Smooth muscle cell (in vitro differentiated cells): Measurements from ENCODE around the gene PWWP2B. TPM values are rescaled to one million over a fixed set of nuclear protein-coding genes. Genes with fewer than 3 reads are reported as not detected.

ENCODE experiments used
- DNase-seq: peaks from one replicate; lab custom pipeline; 2025; ENCODE audit not compliant: unreplicated experiment; lab: John Stamatoyannopoulos, UW
- H2AFZ ChIP-seq: fragments of 200-600 bp; sonication (generic); 2 replicates; pipeline ENCODE4 v1.6.0; 2016; ENCODE audit warnings: antibody characterized with exemption, low read depth, mild to moderate bottlenecking
- H3F3A ChIP-seq: fragments of 200-600 bp; sonication (generic); 2 replicates; pipeline ENCODE4 v1.6.0; 2017; ENCODE audit warnings: antibody characterized with exemption, low read depth
- H3K27ac ChIP-seq: fragments of 200-600 bp; sonication (generic); 2 replicates; pipeline ENCODE4 v1.5.1; 2016; ENCODE audit warnings: low read depth, mild to moderate bottlenecking
- H3K27me3 ChIP-seq: fragments of 200-600 bp; sonication (generic); 2 replicates; pipeline ENCODE4 v1.6.1; 2016; ENCODE audit warnings: low read depth, mild to moderate bottlenecking
- H3K36me3 ChIP-seq: fragments of 200-600 bp; sonication (generic); 2 replicates; pipeline ENCODE4 v1.5.1; 2016; ENCODE audit warnings: low read depth
- H3K4me1 ChIP-seq: fragments of 200-600 bp; sonication (generic); 2 replicates; pipeline ENCODE4 v1.5.1; 2016; ENCODE audit warnings: low read depth
- H3K4me2 ChIP-seq: fragments of 200-600 bp; sonication (generic); 2 replicates; pipeline ENCODE4 v1.6.0; 2016; ENCODE audit warnings: mild to moderate bottlenecking
- H3K4me3 ChIP-seq: fragments of 200-600 bp; sonication (generic); 2 replicates; pipeline ENCODE4 v1.5.1; 2016; ENCODE audit warnings: mild to moderate bottlenecking
- H3K79me2 ChIP-seq: fragments of 200-600 bp; sonication (generic); 2 replicates; pipeline ENCODE4 v1.6.0; 2016; ENCODE audit warnings: low read depth, mild to moderate bottlenecking
- H3K9ac ChIP-seq: fragments of 200-600 bp; sonication (generic); 2 replicates; pipeline ENCODE4 v1.6.0; 2016; ENCODE audit warnings: low read depth
- H3K9me3 ChIP-seq: fragments of 200-600 bp; sonication (generic); replicated peaks from 2 replicates; pipeline ENCODE4 v1.5.1; 2016; ENCODE audit warnings: low read depth
- H4K20me1 ChIP-seq: fragments of 200-600 bp; sonication (generic); 2 replicates; pipeline ENCODE4 v1.6.0; 2016; ENCODE audit warnings: low read depth
- WGBS: methylation state at CpG from one replicate; pipeline ENCODE4 v1.1.7; 2016; ENCODE audit warnings: low lambda C conversion rate; 5-methylcytosine and 5-hydroxymethylcytosine counted together
- polyA plus RNA-seq: library from polyadenylated mRNA; unstranded; fragments of >200 nt; fragmentation: Nextera tagmentation; extraction: Ambion mirVana; gene quantifications from 2 replicates; pipeline ENCODE4 v1.2.1, GENCODE V29; 2016
- total RNA-seq: library from RNA; depleted of rRNA; stranded (reverse); fragments of >200 nt; gene quantifications from 2 replicates; pipeline ENCODE4 v1.2.3, GENCODE V29; 2014
- TF ChIP-seq, protein P1 (sequence below): fragments of 200-600 bp; sonication (generic); IDR thresholded peaks from 2 replicates; pipeline ENCODE4 v1.5.1; 2017; ENCODE audit warnings: borderline replicate concordance, mild to moderate bottlenecking, antibody characterized with exemption; ENCODE audit not compliant: insufficient read depth, poor library complexity, severe bottlenecking

The PWWP2B gene
- total and polyA plus RNA-seq, 2 experiments from 2014 or later = 8.3 to 13.2 TPM

DNA sequence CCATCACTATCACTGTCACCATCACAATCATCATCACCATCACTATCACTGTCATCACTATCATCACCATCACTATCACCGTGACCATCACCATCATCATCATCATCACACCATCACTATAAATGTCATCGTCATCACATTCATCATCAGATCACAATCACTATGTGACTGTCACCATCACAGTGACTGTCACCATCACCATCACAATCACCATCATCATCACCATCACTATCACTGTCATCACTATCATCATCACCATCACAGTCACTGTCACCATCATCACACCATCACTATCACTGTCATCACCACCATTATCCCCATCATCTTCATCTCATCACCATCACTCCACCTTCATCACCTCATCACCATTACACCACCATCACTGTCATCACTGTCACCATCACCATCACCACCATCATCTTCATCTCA lies 31.0 kb downstream of the PWWP2B start:
- H3K36me3 ChIP-seq = no peaks in the 10 kb centered on the region
- TF ChIP-seq, protein P1, sequence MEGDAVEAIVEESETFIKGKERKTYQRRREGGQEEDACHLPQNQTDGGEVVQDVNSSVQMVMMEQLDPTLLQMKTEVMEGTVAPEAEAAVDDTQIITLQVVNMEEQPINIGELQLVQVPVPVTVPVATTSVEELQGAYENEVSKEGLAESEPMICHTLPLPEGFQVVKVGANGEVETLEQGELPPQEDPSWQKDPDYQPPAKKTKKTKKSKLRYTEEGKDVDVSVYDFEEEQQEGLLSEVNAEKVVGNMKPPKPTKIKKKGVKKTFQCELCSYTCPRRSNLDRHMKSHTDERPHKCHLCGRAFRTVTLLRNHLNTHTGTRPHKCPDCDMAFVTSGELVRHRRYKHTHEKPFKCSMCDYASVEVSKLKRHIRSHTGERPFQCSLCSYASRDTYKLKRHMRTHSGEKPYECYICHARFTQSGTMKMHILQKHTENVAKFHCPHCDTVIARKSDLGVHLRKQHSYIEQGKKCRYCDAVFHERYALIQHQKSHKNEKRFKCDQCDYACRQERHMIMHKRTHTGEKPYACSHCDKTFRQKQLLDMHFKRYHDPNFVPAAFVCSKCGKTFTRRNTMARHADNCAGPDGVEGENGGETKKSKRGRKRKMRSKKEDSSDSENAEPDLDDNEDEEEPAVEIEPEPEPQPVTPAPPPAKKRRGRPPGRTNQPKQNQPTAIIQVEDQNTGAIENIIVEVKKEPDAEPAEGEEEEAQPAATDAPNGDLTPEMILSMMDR = no peak
- WGBS = 95% methylated on average over 2 of the region's 2 CpGs
- H3K27me3 ChIP-seq = no peaks in the 10 kb centered on the region
- DNase-seq = no peak
- no peaks in the 10 kb centered on the region for H3F3A ChIP-seq
- H3K9me3 ChIP-seq = no peaks in the 10 kb centered on the region
- H2AFZ ChIP-seq = no peak overlapping the region
- H3K9ac ChIP-seq = no peak overlapping the region
- H3K4me1 ChIP-seq = no peaks in the 10 kb centered on the region
- H3K79me2 ChIP-seq = no peaks in the 10 kb centered on the region
- H3K27ac ChIP-seq = no peak overlapping the region
- no peak overlapping the region for H3K4me2 ChIP-seq
- H4K20me1 ChIP-seq = no peaks in the 10 kb centered on the region
- no peak overlapping the region for H3K4me3 ChIP-seq

DNA sequence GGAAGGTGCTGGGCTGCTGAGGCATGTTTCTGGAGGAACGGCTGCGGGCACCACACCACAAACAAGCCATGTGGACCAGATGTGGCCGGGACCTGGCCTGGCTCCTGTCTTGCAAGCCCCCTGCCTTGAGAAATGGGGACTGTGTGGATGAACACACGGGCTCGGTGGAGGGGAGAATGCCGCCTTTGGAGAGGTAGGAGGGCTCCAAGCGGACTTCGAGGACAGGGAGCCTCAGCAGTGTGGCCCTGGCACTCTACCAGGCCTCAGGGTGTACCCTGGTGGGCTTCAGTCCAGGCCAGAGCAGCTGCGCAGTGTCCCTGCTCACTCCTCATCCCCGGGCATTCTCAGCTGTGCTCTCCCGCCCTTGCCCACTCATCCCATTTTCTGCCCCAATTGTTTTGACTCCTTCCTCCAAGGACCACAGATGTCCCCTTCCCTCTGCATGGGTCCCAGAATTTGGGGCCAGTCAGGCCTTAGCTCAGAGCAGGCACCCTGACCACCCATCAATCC lies 31.5 kb downstream of the PWWP2B start:
- Histone ChIP-seq H3F3A (no peaks in the 10 kb centered on the region), H3K4me1 (no peaks in the 10 kb centered on the region), H3K36me3 (no peaks in the 10 kb centered on the region), H3K9me3 (no peaks in the 10 kb centered on the region), H3K27me3 (no peaks in the 10 kb centered on the region), H4K20me1 (no peaks in the 10 kb centered on the region), H3K79me2 (no peaks in the 10 kb centered on the region), H3K4me3 (no peak overlapping the region), H3K27ac (no peak overlapping the region), H3K9ac (no peak overlapping the region), H2AFZ (no peak overlapping the region), H3K4me2 (no peak overlapping the region)
- TF ChIP-seq, protein P1 = no peak
- 95% methylated on average over 11 of the region's 11 CpGs for WGBS
- DNase-seq = no peak

DNA sequence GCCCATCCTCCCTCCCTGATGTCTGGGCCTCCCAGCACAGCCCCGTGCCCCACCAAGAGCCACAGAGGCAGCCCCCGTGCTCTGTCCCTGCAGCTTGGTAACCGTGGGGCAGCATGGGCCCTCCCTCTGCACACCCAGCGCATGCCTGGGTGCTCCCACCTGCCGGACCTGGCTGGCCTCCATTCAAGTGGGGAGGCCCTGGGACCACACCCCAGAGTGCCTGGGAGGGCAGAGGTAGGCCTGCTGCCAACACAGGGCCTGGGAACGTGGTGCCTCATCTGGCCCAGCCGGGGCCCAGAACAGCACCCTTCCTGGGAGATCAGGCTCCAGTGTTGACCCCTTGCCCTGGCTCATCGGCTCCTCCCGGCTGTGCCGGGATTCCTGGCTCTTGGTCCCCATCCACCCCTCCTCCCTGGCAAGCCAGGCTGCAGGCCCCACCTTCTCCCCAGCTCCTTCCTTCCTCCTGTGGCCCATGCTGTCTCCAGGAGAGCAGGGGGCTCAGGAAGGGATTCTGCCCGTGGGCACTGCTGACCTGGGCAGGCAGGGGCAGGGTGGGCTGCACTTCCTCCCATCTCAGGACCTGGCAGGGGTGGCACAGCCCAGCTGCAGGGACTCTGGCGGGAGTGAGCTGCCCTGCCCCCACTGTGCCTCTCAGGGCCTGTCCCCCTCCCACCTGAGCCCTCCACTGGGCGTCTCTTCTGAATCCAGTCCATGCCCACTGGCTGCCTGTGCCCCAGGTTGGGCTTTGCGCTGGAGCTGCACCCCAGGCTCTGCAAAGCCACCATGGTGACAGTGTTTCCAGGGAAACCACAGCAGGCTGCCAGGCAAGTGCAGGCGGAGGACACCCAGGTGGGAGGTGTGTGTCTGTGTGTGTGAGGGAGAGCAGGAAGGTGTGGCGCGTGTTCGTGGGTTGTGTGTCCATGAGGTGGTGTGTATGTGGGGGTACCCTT lies 32.6 kb downstream of the PWWP2B start:
- Histone ChIP-seq H2AFZ (no peak overlapping the region), H3K9me3 (no peaks in the 10 kb centered on the region), H3K4me1 (no peaks in the 10 kb centered on the region), H3K4me2 (no peak overlapping the region), H3K36me3 (no peaks in the 10 kb centered on the region), H3F3A (no peaks in the 10 kb centered on the region), H3K27me3 (no peaks in the 10 kb centered on the region), H3K79me2 (no peaks in the 10 kb centered on the region), H3K9ac (no peak overlapping the region), H3K27ac (no peak overlapping the region), H4K20me1 (no peaks in the 10 kb centered on the region), H3K4me3 (no peak overlapping the region)
- TF ChIP-seq, protein P1 = no peak
- no peak for DNase-seq
- 91% methylated on average over 18 of the region's 18 CpGs for WGBS
